HCT116 (cell line): Measurements from ENCODE around the gene SLC9B1.

Experiments used
- ATF3 ChIP-seq: IDR thresholded peaks from 2 replicates; pipeline ENCODE4 v1.6.1; 2012
- CTCF ChIP-seq, 3 experiments: fragments of 200-600 bp in 1 of 3; sonication (generic) in 1 of 3; IDR thresholded peaks in 2 of 3; conservative IDR thresholded peaks in 1 of 3; 2 replicates each; pipeline ENCODE4 v1.5.1; 2012 to 2017; ENCODE audit warnings: low read depth in 2 of 3, low read length in 2 of 3, antibody characterized with exemption in 1 of 3, borderline replicate concordance in 1 of 3, control low read depth in 1 of 3, mild to moderate bottlenecking in 1 of 3, mixed read lengths in 1 of 3, mixed run types in 1 of 3, moderate library complexity in 1 of 3; ENCODE audit not compliant: insufficient read depth in 1 of 3
- EZH2 ChIP-seq: fragments of 200-600 bp; sonication (generic); IDR thresholded peaks from 2 replicates; pipeline ENCODE4 v1.6.1; 2017; ENCODE audit warnings: antibody characterized with exemption, mixed run types
- POLR2A ChIP-seq: IDR thresholded peaks from 2 replicates; pipeline ENCODE4 v1.7.0; 2011; ENCODE audit warnings: borderline replicate concordance; ENCODE audit not compliant: insufficient read depth, insufficient read length; ENCODE audit errors: extremely low read depth
- POLR2AphosphoS5 ChIP-seq: IDR thresholded peaks from 2 replicates; pipeline ENCODE4 v1.6.1; 2011; ENCODE audit warnings: mild to moderate bottlenecking, low read depth, low read length, moderate library complexity
- REST ChIP-seq: IDR thresholded peaks from 2 replicates; pipeline ENCODE4 v1.6.1; 2012; ENCODE audit warnings: low read depth
- SRF ChIP-seq: IDR thresholded peaks from 2 replicates; pipeline ENCODE4 v1.6.1; 2012; ENCODE audit warnings: low read depth
- ZBTB33 ChIP-seq: IDR thresholded peaks from 2 replicates; pipeline ENCODE4 v1.6.1; 2011; ENCODE audit warnings: mild to moderate bottlenecking, low read length, moderate library complexity; ENCODE audit not compliant: insufficient replicate concordance; ENCODE audit errors: extremely low read depth

GRCh38 chr4:102871772-102872171, 147.7 kb downstream of the SLC9B1 start:
- TF ChIP-seq POLR2A: no peak
- TF ChIP-seq ZBTB33: no peak
- TF ChIP-seq REST: no peak
- TF ChIP-seq ATF3: no peak
- TF ChIP-seq SRF: no peak
- no peak for TF ChIP-seq CTCF (IDR thresholded peaks at IDR 0.05 in 2 of 3, conservative IDR thresholded peaks at IDR 0.05 in 1 of 3; ENCODE audit: borderline replicate concordance in 1 of 3, insufficient read depth in 1 of 3, low read depth in 2 of 3, low read length in 2 of 3)
- TF ChIP-seq POLR2AphosphoS5: no peak
- TF ChIP-seq EZH2: no peak
